HepG2 (cell line): ENCODE results near the gene IGFN1. TPM values are rescaled to one million over a fixed set of nuclear protein-coding genes. Genes with fewer than 3 reads are reported as not detected.

Source experiments
- ATAC-seq: fragments of 200-7000 bp; cut with Tn5 transposase; 3 replicates; pipeline ENCODE4 v1.9.1; 2020; ENCODE audit warnings: mild to moderate bottlenecking, moderate library complexity
- BruUV-seq: library from RNA; stranded (reverse); fragments of 400-500 nt; replicated peaks from 2 replicates; lab custom pipeline; 2021; lab: Mats Ljungman, UMichigan
- CTCF ChIA-PET: fragments of 300-600 bp; formaldehyde crosslinking; extraction: SDS; loops from one replicate; lab custom pipeline; 2021; ENCODE audit warnings: low total read pairs, inconsistent platforms, low intra/inter-chr PET ratio; lab: Yijun Ruan, JAX
- POLR2A ChIA-PET: fragments of 350-600 bp; sonication (Branson Sonifier 250); formaldehyde crosslinking; loops from one replicate; lab custom pipeline; 2020; ENCODE audit warnings: antibody characterized with exemption, inconsistent platforms; lab: Yijun Ruan, JAX
- DNase-seq: peaks from one replicate; pipeline ENCODE4 v3.0.0-alpha.2; 2015; ENCODE audit warnings: low spot score
- FAIRE-seq: peaks from 3 replicates; lab custom pipeline; 2011; peaks lifted over from hg19 to GRCh38; lab: Jason Lieb, UNC
- H2AFZ ChIP-seq: one replicate; pipeline ENCODE4 v1.6.1; 2011; ENCODE audit warnings: low read length, inconsistent platforms
- H3K27ac ChIP-seq: fragments of 300-600 bp; 3 replicates; pipeline ENCODE4 v1.8.0; 2011; ENCODE audit warnings: mixed run types, mild to moderate bottlenecking, mixed read lengths, low read length, inconsistent platforms; ENCODE audit not compliant: insufficient read depth; ENCODE audit errors: extremely low read length
- H3K27me3 ChIP-seq, 2 experiments: fragments of 200-600 bp in 1 of 2; 2 replicates in 1 of 2; 3 replicates in 1 of 2; pipeline versions ENCODE4 v1.6.0 to v1.8.0; 2011; ENCODE audit warnings: low read length in 2 of 2, mild to moderate bottlenecking in 2 of 2, moderate library complexity in 2 of 2, inconsistent platforms in 1 of 2; ENCODE audit not compliant: insufficient read depth in 2 of 2, control insufficient read depth in 1 of 2
- H3K36me3 ChIP-seq, 2 experiments: fragments of 200-600 bp in 1 of 2; replicated peaks in 1 of 2; 2 replicates in 1 of 2; 3 replicates in 1 of 2; pipeline versions ENCODE4 v1.5.1 to v1.8.0; 2011; ENCODE audit warnings: low read length in 2 of 2, inconsistent platforms in 1 of 2; ENCODE audit not compliant: insufficient read depth in 2 of 2, control insufficient read depth in 1 of 2
- H3K4me1 ChIP-seq: 2 replicates; pipeline ENCODE4 v1.5.1; 2012; ENCODE audit warnings: low read length, inconsistent platforms; ENCODE audit not compliant: insufficient read depth
- H3K4me2 ChIP-seq: 2 replicates; pipeline ENCODE4 v1.6.0; 2011; ENCODE audit warnings: low read depth, low read length, inconsistent platforms
- H3K4me3 ChIP-seq, 3 experiments: fragments of 200-600 bp in 1 of 3; sonication (generic), shearing (Covaris generic) in 1 of 3; replicated peaks in 1 of 3; 2 replicates each; pipeline ENCODE4 v1.5.1; 2011 to 2016; ENCODE audit warnings: low read length in 3 of 3, inconsistent platforms in 2 of 3, low read depth in 2 of 3, mild to moderate bottlenecking in 2 of 3, control low read depth in 1 of 3, mixed read lengths in 1 of 3; ENCODE audit not compliant: insufficient read depth in 1 of 3
- H3K79me2 ChIP-seq: one replicate; pipeline ENCODE4 v1.6.1; 2011; ENCODE audit warnings: low read length, inconsistent platforms; ENCODE audit not compliant: insufficient read depth
- H3K9ac ChIP-seq: 2 replicates; pipeline ENCODE4 v1.6.0; 2011; ENCODE audit warnings: mild to moderate bottlenecking, low read depth, low read length, inconsistent platforms; ENCODE audit not compliant: insufficient read depth
- H3K9me3 ChIP-seq: 2 replicates; pipeline ENCODE4 v1.5.1; 2012; ENCODE audit warnings: mild to moderate bottlenecking, low read length
- H4K20me1 ChIP-seq: 2 replicates; pipeline ENCODE4 v1.6.0; 2011; ENCODE audit warnings: inconsistent platforms, mild to moderate bottlenecking, low read length, moderate library complexity; ENCODE audit not compliant: insufficient read depth
- EP300 ChIP-seq, 3 experiments: sonication (generic) in 1 of 3; formaldehyde crosslinking in 1 of 3; IDR thresholded peaks; 2 replicates each; pipeline versions ENCODE4 v1.5.1 to v1.6.1; 2011 to 2020; ENCODE audit warnings: low read depth in 2 of 3, low read length in 2 of 3, borderline replicate concordance in 1 of 3, improper control_type of control experiment in 1 of 3, mild to moderate bottlenecking in 1 of 3, missing genetic modification reagents in 1 of 3, moderate library complexity in 1 of 3
- HDAC6 ChIP-seq: fragments of 200-600 bp; sonication (generic); IDR thresholded peaks from 2 replicates; pipeline ENCODE4 v1.7.0; 2017; ENCODE audit warnings: mild to moderate bottlenecking, antibody characterized with exemption, low read length, low read depth
- HOXA3 ChIP-seq: sonication (generic); formaldehyde crosslinking; IDR thresholded peaks from 2 replicates; pipeline ENCODE4 v1.5.0; 2020; ENCODE audit warnings: missing genetic modification reagents
- MED8 ChIP-seq: sonication (generic); formaldehyde crosslinking; IDR thresholded peaks from 2 replicates; pipeline ENCODE4 v1.8.1; 2023; ENCODE audit warnings: mild to moderate bottlenecking, missing genetic modification reagents; ENCODE audit not compliant: insufficient replicate concordance
- MYNN ChIP-seq: sonication (generic); formaldehyde crosslinking; IDR thresholded peaks from 2 replicates; pipeline ENCODE4 v1.4.0; 2020; ENCODE audit warnings: mild to moderate bottlenecking, low read depth, missing genetic modification reagents
- SOX5 ChIP-seq: IDR thresholded peaks from 2 replicates; pipeline ENCODE4 v1.6.1; 2016; ENCODE audit warnings: borderline replicate concordance
- XRCC5 ChIP-seq: fragments of 200-400 bp; formaldehyde crosslinking; optimal IDR thresholded peaks from 2 replicates; pipeline ENCODE3; 2017; ENCODE audit warnings: mild to moderate bottlenecking, low read length
- ZFP37 ChIP-seq: sonication (generic); formaldehyde crosslinking; IDR thresholded peaks from 2 replicates; pipeline ENCODE4 v1.4.0; 2020; ENCODE audit warnings: missing genetic modification reagents, borderline replicate concordance
- ZNF20 ChIP-seq: sonication (generic); formaldehyde crosslinking; IDR thresholded peaks from 2 replicates; pipeline ENCODE4 v1.4.0; 2020; ENCODE audit warnings: mild to moderate bottlenecking, moderate library complexity, missing genetic modification reagents
- ZNF7 ChIP-seq: IDR thresholded peaks from 2 replicates; pipeline ENCODE4 v1.6.1; 2016; ENCODE audit warnings: missing biosample characterization, missing genetic modification reagents
- WGBS: methylation state at CpG from one replicate; pipeline ENCODE4 v1.1.6; 2017; ENCODE audit warnings: low lambda C conversion rate; 5-methylcytosine and 5-hydroxymethylcytosine counted together
- in situ Hi-C: cut with HindIII; loops from 2 replicates; pipeline ENCODE4 v1.10.0; 2017; ENCODE audit warnings: low pct_unique_long_range_greater_than_20kb; ENCODE audit not compliant: extremely low pct_ligation_motif_present
- intact Hi-C: fragments of 100-400 bp; cut with micrococcal nuclease; formaldehyde crosslinking; loops from one replicate; pipeline ENCODE4 v1.10.0; 2022; ENCODE audit not compliant: unreplicated experiment
- polyA plus RNA-seq, 8 experiments: library from polyadenylated mRNA; depleted of rRNA in 3 of 8; stranded (reverse) in 7 of 8; unstranded in 1 of 8; fragments of >200 nt; fragmentation: Illumina TruSeq in 4 of 8; extraction: Trizol in 4 of 8; gene quantifications; 2 replicates each; pipeline versions ENCODE4 v1.2.1 to v1.2.3, GENCODE V29; 2011 to 2016; ENCODE audit warnings: low read depth in 4 of 8, missing spikeins in 1 of 8, mixed read lengths in 1 of 8; ENCODE audit not compliant: insufficient read depth in 1 of 8
- total RNA-seq, 5 experiments: library from RNA; depleted of rRNA; stranded (reverse); fragments of >200 nt; fragmentation: Illumina TruSeq; extraction: Trizol; gene quantifications; 2 replicates each; pipeline ENCODE4 v1.2.3, GENCODE V29; 2016; ENCODE audit warnings: low read depth in 1 of 5
- TF ChIP-seq, protein P1 (sequence below): sonication (generic); formaldehyde crosslinking; IDR thresholded peaks from 2 replicates; pipeline ENCODE4 v1.5.0; 2020; ENCODE audit warnings: missing genetic modification reagents

Gene IGFN1
- total and polyA plus RNA-seq, 2 of the 13 experiments (the other 11 are each of a cell fraction or from before 2014, with no cell fraction given), result 0.04 to 0.05 TPM

DNA sequence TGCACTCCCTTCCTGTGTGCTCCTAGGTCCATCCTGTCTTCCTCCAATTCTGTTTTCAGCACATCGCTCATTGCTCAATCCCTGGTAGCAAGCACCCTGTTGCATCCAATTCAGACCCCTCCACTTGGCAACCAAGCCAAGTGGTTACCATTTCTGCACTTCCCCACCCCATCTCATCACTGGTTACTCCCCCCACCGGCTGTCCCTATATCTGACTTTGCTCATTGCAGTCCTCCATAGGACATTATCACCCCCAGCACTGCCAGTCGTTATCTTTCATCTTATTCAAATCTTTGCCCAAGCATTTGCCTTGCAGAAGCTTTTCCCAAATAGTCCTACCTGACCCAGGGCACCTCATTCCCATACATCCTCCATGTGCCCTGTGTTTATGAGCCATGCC lies 34.3 kb upstream of the IGFN1 start:
- DNase-seq (no peak), ATAC-seq (no peak), FAIRE-seq (no peak)
- H3K4me2 ChIP-seq, result no peak overlapping the region
- H3K79me2 ChIP-seq, result peaks cover 10% of the 10 kb centered on the region
- WGBS, result 75% methylated on average over 3 of the region's 3 CpGs
- H3K9me3 ChIP-seq, result no peaks in the 10 kb centered on the region
- H3K4me3 ChIP-seq, result no peak overlapping the region
- in situ Hi-C loops (no loop called here), intact Hi-C loops (no loop called here)
- POLR2A ChIA-PET, result interaction anchor here (3.9 kb wide), 1 partner anchor 14 kb away, joined by 30 read pairs; no protein-coding TSS in a partner anchor
- no peak overlapping the region for H3K27ac ChIP-seq
- H2AFZ ChIP-seq, result no peak overlapping the region
- no peak overlapping the region for H3K9ac ChIP-seq
- no TSS peak for BruUV-seq
- TF ChIP-seq EP300 (IDR thresholded peaks at IDR 0.05; ENCODE audit: low read depth in 2 of 2, low read length in 2 of 2), result no peak
- no peak for TF ChIP-seq EP300 (CRISPR knock-in tag; IDR thresholded peaks at IDR 0.05; ENCODE audit: borderline replicate concordance)
- no peak for TF ChIP-seq SOX5
- no peak for TF ChIP-seq ZNF20 (CRISPR knock-in tag)
- TF ChIP-seq ZNF7 (CRISPR knock-in tag), result no peak
- no peak for TF ChIP-seq XRCC5
- TF ChIP-seq, protein P1, sequence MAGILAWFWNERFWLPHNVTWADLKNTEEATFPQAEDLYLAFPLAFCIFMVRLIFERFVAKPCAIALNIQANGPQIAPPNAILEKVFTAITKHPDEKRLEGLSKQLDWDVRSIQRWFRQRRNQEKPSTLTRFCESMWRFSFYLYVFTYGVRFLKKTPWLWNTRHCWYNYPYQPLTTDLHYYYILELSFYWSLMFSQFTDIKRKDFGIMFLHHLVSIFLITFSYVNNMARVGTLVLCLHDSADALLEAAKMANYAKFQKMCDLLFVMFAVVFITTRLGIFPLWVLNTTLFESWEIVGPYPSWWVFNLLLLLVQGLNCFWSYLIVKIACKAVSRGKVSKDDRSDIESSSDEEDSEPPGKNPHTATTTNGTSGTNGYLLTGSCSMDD (CRISPR knock-in tag), result no peak
- no peak for TF ChIP-seq HDAC6
- no peak for TF ChIP-seq ZFP37 (CRISPR knock-in tag)
- no peak for TF ChIP-seq HOXA3 (CRISPR knock-in tag)
- no peak for TF ChIP-seq MED8 (CRISPR knock-in tag)
- TF ChIP-seq MYNN (CRISPR knock-in tag), result no peak
- no peaks in the 10 kb centered on the region; a peak in 1 of 5 replicates for H3K27me3 ChIP-seq
- peaks cover 0 to 7% of the 10 kb centered on the region in 2 experiments; a peak in 1 of 5 replicates for H3K36me3 ChIP-seq
- H3K4me1 ChIP-seq, result peaks cover 19% of the 10 kb centered on the region
- CTCF ChIA-PET, result no interaction called here
- H4K20me1 ChIP-seq, result no peaks in the 10 kb centered on the region
